HG02884 (cell line): ENCODE results near the gene CACNA1D.
"Not testable (repeated sequence)": the region's sequence is repeated elsewhere in the genome, so short reads cannot be mapped to it uniquely, and the experiment has no call there.

Experiments used
- ATAC-seq: cut with Tn5 transposase; IDR thresholded peaks from one replicate; pipeline ENCODE4 v1.9.1; 2021; ENCODE audit warnings: mild to moderate bottlenecking, moderate library complexity; ENCODE audit not compliant: unreplicated experiment

The CACNA1D gene

GRCh38 chr3:53646723-53647122 lies 152.3 kb downstream of the CACNA1D start:
- ATAC-seq, result no peak

- ATAC-seq, result no peak
Observed at GRCh38 chr3:53649816-53650215, 155.4 kb downstream of the CACNA1D start.

GRCh38 chr3:53650424-53650823 lies 156.0 kb downstream of the CACNA1D start:
- ATAC-seq, result peak; percentile 89

GRCh38 chr3:53650928-53651661 lies 156.7 kb downstream of the CACNA1D start:
- ATAC-seq, result no peak

- no peak for ATAC-seq
Observed at GRCh38 chr3:53651927-53652326, 157.5 kb downstream of the CACNA1D start.

GRCh38 chr3:53657651-53658050 lies 163.2 kb downstream of the CACNA1D start:
- ATAC-seq, result no peak

- no peak for ATAC-seq
Observed at GRCh38 chr3:53658613-53659193, 164.3 kb downstream of the CACNA1D start.

GRCh38 chr3:53659996-53660395 lies 165.6 kb downstream of the CACNA1D start:
- no peak for ATAC-seq

- no peak for ATAC-seq
Observed at GRCh38 chr3:53661480-53661879, 167.1 kb downstream of the CACNA1D start.

- ATAC-seq, result not testable (repeated sequence)
Observed at GRCh38 chr3:53664812-53665211, 170.4 kb downstream of the CACNA1D start.

- no peak for ATAC-seq
Observed at GRCh38 chr3:53665608-53666425, 171.4 kb downstream of the CACNA1D start.

GRCh38 chr3:53668872-53669271 lies 174.5 kb downstream of the CACNA1D start:
- no peak for ATAC-seq

- no peak for ATAC-seq
Observed at GRCh38 chr3:53670721-53671120, 176.3 kb downstream of the CACNA1D start.

- no peak for ATAC-seq
Observed at GRCh38 chr3:53671192-53671960, 177.0 kb downstream of the CACNA1D start.

- ATAC-seq, result no peak
Observed at GRCh38 chr3:53671961-53672299, 177.5 kb downstream of the CACNA1D start.

- ATAC-seq, result no peak
Observed at GRCh38 chr3:53672981-53673380, 178.6 kb downstream of the CACNA1D start.

GRCh38 chr3:53673722-53674350 lies 179.4 kb downstream of the CACNA1D start:
- no peak for ATAC-seq

GRCh38 chr3:53674582-53674981 lies 180.2 kb downstream of the CACNA1D start:
- no peak for ATAC-seq

- ATAC-seq, result no peak
Observed at GRCh38 chr3:53675022-53675697, 180.7 kb downstream of the CACNA1D start.

- ATAC-seq, result no peak
Observed at GRCh38 chr3:53675942-53676341, 181.5 kb downstream of the CACNA1D start.
